ENCODE data around the gene CLMP.

Gene CLMP

GRCh38 chr11:123194337-123195187 lies 486 bp downstream of the CLMP start:
- TF ChIP-seq, protein P1, sequence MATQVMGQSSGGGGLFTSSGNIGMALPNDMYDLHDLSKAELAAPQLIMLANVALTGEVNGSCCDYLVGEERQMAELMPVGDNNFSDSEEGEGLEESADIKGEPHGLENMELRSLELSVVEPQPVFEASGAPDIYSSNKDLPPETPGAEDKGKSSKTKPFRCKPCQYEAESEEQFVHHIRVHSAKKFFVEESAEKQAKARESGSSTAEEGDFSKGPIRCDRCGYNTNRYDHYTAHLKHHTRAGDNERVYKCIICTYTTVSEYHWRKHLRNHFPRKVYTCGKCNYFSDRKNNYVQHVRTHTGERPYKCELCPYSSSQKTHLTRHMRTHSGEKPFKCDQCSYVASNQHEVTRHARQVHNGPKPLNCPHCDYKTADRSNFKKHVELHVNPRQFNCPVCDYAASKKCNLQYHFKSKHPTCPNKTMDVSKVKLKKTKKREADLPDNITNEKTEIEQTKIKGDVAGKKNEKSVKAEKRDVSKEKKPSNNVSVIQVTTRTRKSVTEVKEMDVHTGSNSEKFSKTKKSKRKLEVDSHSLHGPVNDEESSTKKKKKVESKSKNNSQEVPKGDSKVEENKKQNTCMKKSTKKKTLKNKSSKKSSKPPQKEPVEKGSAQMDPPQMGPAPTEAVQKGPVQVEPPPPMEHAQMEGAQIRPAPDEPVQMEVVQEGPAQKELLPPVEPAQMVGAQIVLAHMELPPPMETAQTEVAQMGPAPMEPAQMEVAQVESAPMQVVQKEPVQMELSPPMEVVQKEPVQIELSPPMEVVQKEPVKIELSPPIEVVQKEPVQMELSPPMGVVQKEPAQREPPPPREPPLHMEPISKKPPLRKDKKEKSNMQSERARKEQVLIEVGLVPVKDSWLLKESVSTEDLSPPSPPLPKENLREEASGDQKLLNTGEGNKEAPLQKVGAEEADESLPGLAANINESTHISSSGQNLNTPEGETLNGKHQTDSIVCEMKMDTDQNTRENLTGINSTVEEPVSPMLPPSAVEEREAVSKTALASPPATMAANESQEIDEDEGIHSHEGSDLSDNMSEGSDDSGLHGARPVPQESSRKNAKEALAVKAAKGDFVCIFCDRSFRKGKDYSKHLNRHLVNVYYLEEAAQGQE (IDR thresholded peaks at IDR 0.05; ENCODE audit: insufficient read depth in 1 of 2, low read depth in 2 of 2, low read length in 2 of 2), result 0 out of 4 replicates have a peak, but pooled peaks of 1 of the 2 experiments have one; percentile 9
- TF ChIP-seq TAF1 (IDR thresholded peaks at IDR 0.05; ENCODE audit: borderline replicate concordance, insufficient read depth, low read length), result no peak
- peak; percentile 8 for TF ChIP-seq FOXP2 (optimal IDR thresholded peaks at IDR 0.05; ENCODE audit: borderline replicate concordance, extremely low read depth, extremely low read length, insufficient read depth)
- TF ChIP-seq SIN3A (IDR thresholded peaks at IDR 0.05; ENCODE audit: borderline replicate concordance, insufficient read depth, low read length), result no peak
- no peak for TF ChIP-seq POLR2AphosphoS5 (IDR thresholded peaks at IDR 0.05; ENCODE audit: low read depth, low read length)

DNA sequence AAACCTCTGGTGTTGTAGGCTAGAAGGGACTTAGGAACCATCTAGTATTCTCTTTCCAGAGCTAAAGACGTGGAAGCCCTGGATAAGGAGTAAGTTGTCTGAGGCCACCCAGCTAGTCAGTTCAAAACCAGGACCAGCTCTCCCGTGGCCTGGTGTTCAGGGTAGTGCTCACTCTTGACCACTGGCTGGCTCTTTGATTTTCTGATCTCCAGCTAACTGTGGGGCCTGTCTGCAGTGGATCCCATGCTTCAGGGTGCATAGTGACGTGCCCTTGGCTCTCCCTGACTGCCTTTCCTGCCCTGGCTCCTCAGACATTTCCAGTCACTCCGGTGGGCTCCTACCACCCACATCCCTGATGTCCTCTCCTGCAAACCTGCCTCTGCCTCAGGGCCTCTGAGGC lies 1.3 kb downstream of the CLMP start:
- no peak for TF ChIP-seq POLR2AphosphoS5 (IDR thresholded peaks at IDR 0.05; ENCODE audit: low read depth, low read length)
- no peak for TF ChIP-seq FOXP2 (optimal IDR thresholded peaks at IDR 0.05; ENCODE audit: borderline replicate concordance, extremely low read depth, extremely low read length, insufficient read depth)
- TF ChIP-seq TAF1 (IDR thresholded peaks at IDR 0.05; ENCODE audit: borderline replicate concordance, insufficient read depth, low read length), result no peak
- TF ChIP-seq, protein P1 (IDR thresholded peaks at IDR 0.05; ENCODE audit: insufficient read depth in 1 of 2, low read depth in 2 of 2, low read length in 2 of 2), result no peak
- TF ChIP-seq SIN3A (IDR thresholded peaks at IDR 0.05; ENCODE audit: borderline replicate concordance, insufficient read depth, low read length), result no peak

- TF ChIP-seq, protein P1 (IDR thresholded peaks at IDR 0.05; ENCODE audit: insufficient read depth in 1 of 2, low read depth in 2 of 2, low read length in 2 of 2), result no peak
- TF ChIP-seq SIN3A (IDR thresholded peaks at IDR 0.05; ENCODE audit: borderline replicate concordance, insufficient read depth, low read length) (no peak), POLR2AphosphoS5 (IDR thresholded peaks at IDR 0.05; ENCODE audit: low read depth, low read length) (no peak), FOXP2 (optimal IDR thresholded peaks at IDR 0.05; ENCODE audit: borderline replicate concordance, extremely low read depth, extremely low read length, insufficient read depth) (no peak), TAF1 (IDR thresholded peaks at IDR 0.05; ENCODE audit: borderline replicate concordance, insufficient read depth, low read length) (no peak)
These were observed 3.1 kb downstream of the CLMP start for GRCh38 chr11:123191939-123192338.

DNA sequence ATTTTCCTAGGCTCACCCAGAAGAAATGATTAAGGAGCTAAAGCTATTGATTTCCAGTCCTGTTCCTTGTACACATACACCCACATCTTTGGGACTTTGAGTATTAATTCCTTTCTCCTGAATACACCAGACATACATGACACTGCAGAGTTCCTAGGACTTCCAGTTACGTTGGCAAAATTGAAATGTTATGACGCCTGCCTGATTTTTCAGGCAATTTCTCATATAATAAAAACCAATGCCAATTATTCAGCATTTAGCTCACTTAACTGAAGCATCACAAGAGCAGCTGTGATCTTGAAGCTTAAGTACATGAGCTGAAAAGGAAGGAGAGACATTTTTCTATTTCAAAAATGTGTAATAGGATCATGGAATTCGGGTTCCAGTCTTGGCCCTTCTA lies 4.5 kb downstream of the CLMP start:
- no peak for TF ChIP-seq TAF1 (IDR thresholded peaks at IDR 0.05; ENCODE audit: borderline replicate concordance, insufficient read depth, low read length)
- TF ChIP-seq SIN3A (IDR thresholded peaks at IDR 0.05; ENCODE audit: borderline replicate concordance, insufficient read depth, low read length), result no peak
- no peak for TF ChIP-seq FOXP2 (optimal IDR thresholded peaks at IDR 0.05; ENCODE audit: borderline replicate concordance, extremely low read depth, extremely low read length, insufficient read depth)
- no peak for TF ChIP-seq POLR2AphosphoS5 (IDR thresholded peaks at IDR 0.05; ENCODE audit: low read depth, low read length)
- TF ChIP-seq, protein P1 (IDR thresholded peaks at IDR 0.05; ENCODE audit: insufficient read depth in 1 of 2, low read depth in 2 of 2, low read length in 2 of 2), result no peak

All from PFSK-1 (cell line).